Neuronal stem cell (in vitro differentiated cells): ENCODE measurements around the gene NADSYN1.
"Not testable (repeated sequence)": the region's sequence is repeated elsewhere in the genome, so short reads cannot be mapped to it uniquely, and the experiment has no call there.

Experiments
- DNase-seq: peaks from one replicate; pipeline ENCODE4 v3.0.0-alpha.2; 2013; ENCODE audit warnings: low spot score
- H2AFZ ChIP-seq: one replicate; pipeline ENCODE4 v1.6.1; 2013; ENCODE audit warnings: mild to moderate bottlenecking, low read length, inconsistent platforms
- H2AK5ac ChIP-seq: 2 replicates; pipeline ENCODE4 v1.6.1; 2013; ENCODE audit warnings: low read depth, mild to moderate bottlenecking, inconsistent platforms, low read length, moderate library complexity, mixed read lengths
- H2BK120ac ChIP-seq: 2 replicates; pipeline ENCODE4 v1.6.1; 2013; ENCODE audit warnings: low read depth, mild to moderate bottlenecking, inconsistent platforms, low read length, moderate library complexity, mixed read lengths
- H2BK12ac ChIP-seq: one replicate; pipeline ENCODE4 v1.6.1; 2013; ENCODE audit warnings: low read length, inconsistent platforms
- H2BK15ac ChIP-seq: 2 replicates; pipeline ENCODE4 v1.6.1; 2013; ENCODE audit warnings: mild to moderate bottlenecking, low read length, inconsistent platforms, mixed read lengths
- H2BK5ac ChIP-seq: one replicate; pipeline ENCODE4 v1.6.1; 2013; ENCODE audit warnings: inconsistent platforms, mild to moderate bottlenecking, low read length, moderate library complexity
- H3K14ac ChIP-seq: one replicate; pipeline ENCODE4 v1.6.1; 2013; ENCODE audit warnings: low read length, inconsistent platforms
- H3K18ac ChIP-seq: 2 replicates; pipeline ENCODE4 v1.6.1; 2013; ENCODE audit warnings: low read length, inconsistent platforms
- H3K23ac ChIP-seq: 2 replicates; pipeline ENCODE4 v1.6.1; 2013; ENCODE audit warnings: low read depth, mild to moderate bottlenecking, mixed read lengths, low read length, inconsistent platforms; ENCODE audit not compliant: poor library complexity
- H3K27ac ChIP-seq: replicated peaks from 3 replicates; pipeline ENCODE4 v1.5.1; 2013; ENCODE audit warnings: low read length, inconsistent platforms
- H3K27me3 ChIP-seq, 3 experiments: 2 replicates each; pipeline ENCODE4 v1.6.1; 2013; ENCODE audit warnings: low read length in 3 of 3, mild to moderate bottlenecking in 2 of 3, inconsistent platforms in 1 of 3, low read depth in 1 of 3, mixed read lengths in 1 of 3, moderate library complexity in 1 of 3; ENCODE audit not compliant: control insufficient read depth in 3 of 3, insufficient read depth in 3 of 3
- H3K36me3 ChIP-seq, 2 donors: replicated peaks in 1 of 2; 2 replicates each; pipeline ENCODE4 v1.6.1; 2013; ENCODE audit warnings: low read length in 2 of 2; ENCODE audit not compliant: control insufficient read depth in 2 of 2, insufficient read depth in 2 of 2
- H3K4ac ChIP-seq: 2 replicates; pipeline ENCODE4 v1.6.1; 2013; ENCODE audit warnings: inconsistent platforms, mild to moderate bottlenecking, low read length, moderate library complexity
- H3K4me1 ChIP-seq, 2 donors: 1 replicate in 1 of 2; 2 replicates in 1 of 2; pipeline ENCODE4 v1.6.1; 2013; ENCODE audit warnings: low read length in 2 of 2, low read depth in 1 of 2; ENCODE audit not compliant: control insufficient read depth in 2 of 2, insufficient read depth in 1 of 2
- H3K4me2 ChIP-seq: one replicate; pipeline ENCODE4 v1.6.1; 2013; ENCODE audit warnings: mild to moderate bottlenecking, low read length, inconsistent platforms; ENCODE audit not compliant: insufficient read depth, poor library complexity, severe bottlenecking
- H3K4me3 ChIP-seq, 2 donors: 2 replicates each; pipeline ENCODE4 v1.5.1; 2013; ENCODE audit warnings: low read length in 2 of 2, mild to moderate bottlenecking in 2 of 2, inconsistent platforms in 1 of 2, moderate library complexity in 1 of 2
- H3K79me1 ChIP-seq: one replicate; pipeline ENCODE4 v1.6.1; 2013; ENCODE audit warnings: low read depth, mild to moderate bottlenecking, inconsistent platforms, low read length, moderate library complexity
- H3K9ac ChIP-seq: one replicate; pipeline ENCODE4 v1.6.1; 2013; ENCODE audit warnings: mild to moderate bottlenecking, low read depth, low read length, inconsistent platforms; ENCODE audit not compliant: poor library complexity
- H3K9me3 ChIP-seq, 2 donors: replicated peaks in 1 of 2; 2 replicates each; pipeline versions ENCODE3 to v1.6.1; 2013; ENCODE audit warnings: low read length in 2 of 2, mild to moderate bottlenecking in 2 of 2, inconsistent platforms in 1 of 2, low read depth in 1 of 2, mixed read lengths in 1 of 2, moderate library complexity in 1 of 2; ENCODE audit not compliant: control insufficient read depth in 2 of 2, insufficient read depth in 1 of 2
- H4K8ac ChIP-seq: one replicate; pipeline ENCODE4 v1.6.1; 2013; ENCODE audit warnings: low read depth, mild to moderate bottlenecking, inconsistent platforms, low read length, moderate library complexity
- H4K91ac ChIP-seq: one replicate; pipeline ENCODE4 v1.6.1; 2013; ENCODE audit warnings: low read length, low read depth, mild to moderate bottlenecking, inconsistent platforms; ENCODE audit not compliant: poor library complexity
- WGBS, 2 donors: extraction: QIAGEN DNeasy Blood & Tissue Kit; methylation state at CpG; one replicate each; pipeline ENCODE4 v1.1.7; 2013; ENCODE audit warnings: missing lambda C conversion rate in 2 of 2, mixed read lengths in 1 of 2; ENCODE audit not compliant: insufficient read length in 2 of 2, insufficient replicate concordance in 1 of 2; ENCODE audit errors: extremely low coverage in 2 of 2; 5-methylcytosine and 5-hydroxymethylcytosine counted together

The NADSYN1 gene

DNA sequence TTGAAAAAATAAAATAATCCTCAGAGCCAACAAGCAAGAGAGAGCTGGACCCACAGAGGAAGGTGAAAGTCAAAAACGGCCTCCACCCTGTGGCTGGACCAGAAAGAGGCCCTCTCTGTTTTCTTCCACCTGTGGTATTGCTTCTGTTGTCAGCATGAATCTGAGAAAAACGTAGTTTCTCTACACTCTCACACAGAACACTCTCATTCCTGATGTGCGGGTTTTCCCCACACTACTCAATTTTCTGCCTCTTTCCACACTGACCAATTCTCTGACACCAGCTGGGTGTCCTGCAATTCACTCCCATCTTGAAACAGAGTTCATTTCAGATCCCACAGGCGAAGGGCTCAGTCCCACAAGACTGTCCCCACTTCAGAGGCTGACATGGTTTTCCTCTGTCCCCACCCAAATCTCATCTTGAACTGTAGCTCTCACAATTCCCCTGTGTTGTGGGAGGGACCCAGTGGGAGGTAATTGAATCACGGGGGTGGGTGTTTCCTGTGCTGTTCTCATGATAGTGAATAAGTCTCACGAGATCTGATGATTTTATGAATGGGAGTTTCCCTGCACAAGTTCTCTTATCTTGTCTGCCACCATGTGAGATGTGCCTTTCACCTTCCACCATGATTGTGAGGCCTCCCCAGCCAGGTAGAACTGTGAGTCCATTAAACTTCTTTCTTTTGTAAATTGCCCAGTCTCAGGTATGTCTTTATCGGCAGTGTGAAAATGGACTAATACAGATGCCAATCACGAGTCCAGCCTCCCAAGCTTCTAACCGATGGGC is 87.7 kb downstream of the NADSYN1 start:
- not testable (repeated sequence) for H2BK5ac ChIP-seq, H2AFZ ChIP-seq, H4K8ac ChIP-seq, H3K9ac ChIP-seq, H2BK120ac ChIP-seq, H2AK5ac ChIP-seq, H3K27ac ChIP-seq, H3K4me3 ChIP-seq, H2BK12ac ChIP-seq, H3K9me3 ChIP-seq, DNase-seq, H3K4me1 ChIP-seq, H3K23ac ChIP-seq, H3K79me1 ChIP-seq, H3K4ac ChIP-seq, H3K18ac ChIP-seq, H2BK15ac ChIP-seq, H3K36me3 ChIP-seq, H3K4me2 ChIP-seq, H3K14ac ChIP-seq, H4K91ac ChIP-seq
- peaks cover 0 to 14% (median 0%) of the 10 kb centered on the region in 3 experiments for H3K27me3 ChIP-seq
- no CpG with 5 or more reads among the region's 9 CpGs for WGBS, 2 donors

- Histone ChIP-seq H3K14ac (no peak overlapping the region), H2BK15ac (no peak overlapping the region), H3K9me3 (peaks cover 0 to 3% of the 10 kb centered on the region in 2 donors), H3K9ac (no peak overlapping the region), H3K23ac (no peak overlapping the region), H3K27me3 (peaks cover 0 to 14% (median 0%) of the 10 kb centered on the region in 3 experiments), H2AFZ (no peak overlapping the region), H3K27ac (no peak overlapping the region), H3K18ac (no peak overlapping the region), H2BK5ac (no peak overlapping the region), H3K4me1 (no peaks in the 10 kb centered on the region), H2BK12ac (no peak overlapping the region), H2BK120ac (no peak overlapping the region), H3K4me3 (no peak overlapping the region), H3K4ac (no peak overlapping the region), H4K91ac (no peak overlapping the region), H3K36me3 (no peaks in the 10 kb centered on the region), H3K79me1 (no peaks in the 10 kb centered on the region), H2AK5ac (no peak overlapping the region), H4K8ac (no peak overlapping the region), H3K4me2 (no peak overlapping the region)
- no CpG with 5 or more reads among the region's 7 CpGs for WGBS, 2 donors
- DNase-seq = no peak
Measured at GRCh38 chr11:71542382-71542781, 89.4 kb downstream of the NADSYN1 start.

DNA sequence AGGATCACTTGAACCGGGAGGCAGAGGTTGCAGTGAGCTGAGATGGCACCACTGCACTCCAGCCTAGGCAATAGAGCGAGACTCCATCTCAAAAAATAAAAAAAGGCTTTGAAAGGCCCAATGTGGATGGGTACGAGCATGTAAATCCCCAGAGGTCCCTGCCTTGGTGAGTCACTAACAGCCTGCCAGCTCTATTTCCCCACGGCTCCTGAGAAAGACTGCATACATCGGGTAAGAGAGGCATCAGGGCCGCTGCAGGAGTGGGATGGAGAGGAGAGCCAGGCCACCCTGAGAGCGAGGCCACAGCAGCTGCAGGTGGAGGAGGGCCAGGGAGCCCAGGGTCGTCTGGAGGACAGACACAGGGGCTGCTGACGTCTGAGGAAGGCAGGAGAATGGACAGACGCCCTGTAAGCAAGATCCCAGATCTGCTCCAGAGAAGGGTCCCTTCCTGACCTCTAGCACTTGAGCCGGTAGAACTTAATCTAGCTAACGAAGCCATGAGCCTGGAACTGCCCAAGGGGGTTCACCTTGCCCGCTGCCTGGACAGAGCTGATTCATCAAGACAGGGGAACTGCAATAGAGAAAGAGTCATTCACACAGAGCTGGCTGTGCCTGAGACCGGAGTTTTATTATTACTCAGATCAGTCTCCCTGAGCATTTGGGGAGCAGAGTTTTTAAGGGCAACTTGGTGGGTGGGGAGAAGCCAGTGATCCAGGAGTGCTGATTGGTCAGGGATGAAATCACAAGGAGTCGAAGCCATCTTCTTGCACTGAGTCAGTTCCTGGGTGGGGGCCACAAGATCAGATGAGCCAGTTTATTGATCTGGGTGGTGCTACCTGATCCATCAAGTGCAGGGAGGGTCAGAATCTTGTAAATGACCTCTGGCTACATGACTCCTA is 90.1 kb downstream of the NADSYN1 start:
- Histone ChIP-seq H2BK12ac (no peak overlapping the region), H3K14ac (no peak overlapping the region), H2AFZ (no peak overlapping the region), H3K23ac (no peak overlapping the region), H2BK5ac (no peak overlapping the region), H3K4ac (no peak overlapping the region), H2BK120ac (no peak overlapping the region), H4K91ac (no peak overlapping the region), H3K9ac (no peak overlapping the region), H2BK15ac (no peak overlapping the region), H3K27me3 (peaks cover 0 to 14% (median 0%) of the 10 kb centered on the region in 3 experiments), H3K18ac (peak overlapping the region; percentile 82), H2AK5ac (no peak overlapping the region), H3K27ac (no peak overlapping the region), H3K4me3 (no peak overlapping the region), H3K9me3 (peaks cover 0 to 3% of the 10 kb centered on the region in 2 donors), H3K4me1 (no peaks in the 10 kb centered on the region), H3K4me2 (no peak overlapping the region), H4K8ac (no peak overlapping the region), H3K79me1 (no peaks in the 10 kb centered on the region), H3K36me3 (no peaks in the 10 kb centered on the region)
- WGBS, 2 donors = no CpG with 5 or more reads among the region's 15 CpGs
- no peak for DNase-seq

- Histone ChIP-seq H3K36me3 (no peaks in the 10 kb centered on the region), H2AK5ac (no peak overlapping the region), H3K23ac (no peak overlapping the region), H2BK12ac (no peak overlapping the region), H3K27me3 (peaks cover 0 to 10% (median 0%) of the 10 kb centered on the region in 3 experiments), H4K8ac (no peak overlapping the region), H3K9ac (no peak overlapping the region), H3K14ac (no peak overlapping the region), H3K4me3 (no peak overlapping the region), H3K18ac (no peak overlapping the region), H3K4me1 (no peaks in the 10 kb centered on the region), H2BK120ac (no peak overlapping the region), H2AFZ (no peak overlapping the region), H3K27ac (no peak overlapping the region), H3K9me3 (peaks cover 0 to 3% of the 10 kb centered on the region in 2 donors), H2BK5ac (no peak overlapping the region), H3K79me1 (no peaks in the 10 kb centered on the region), H3K4ac (no peak overlapping the region), H3K4me2 (no peak overlapping the region), H2BK15ac (no peak overlapping the region), H4K91ac (no peak overlapping the region)
- no CpG with 5 or more reads among the region's 8 CpGs for WGBS, 2 donors
- DNase-seq = no peak
Measured at GRCh38 chr11:71543866-71544265, 90.9 kb downstream of the NADSYN1 start.
